ENCODE measurements around the gene MOB1A.

The MOB1A gene

GRCh38 chr2:74103763-74104162 lies 74.9 kb downstream of the MOB1A start:
- no peak for DNase-seq (ENCODE audit: low spot score)

Measured in iPS-NIHi11 (cell line).